HepG2 (cell line): ENCODE data around the gene ZFPM1. TPM values are rescaled to one million over a fixed set of nuclear protein-coding genes. Genes with fewer than 3 reads are reported as not detected.

Experiments used
- ATAC-seq: fragments of 200-7000 bp; cut with Tn5 transposase; 3 replicates; pipeline ENCODE4 v1.9.1; 2020; ENCODE audit warnings: mild to moderate bottlenecking, moderate library complexity
- BruUV-seq: library from RNA; stranded (reverse); fragments of 400-500 nt; replicated peaks from 2 replicates; lab custom pipeline; 2021; lab: Mats Ljungman, UMichigan
- CTCF ChIA-PET: fragments of 300-600 bp; formaldehyde crosslinking; extraction: SDS; loops from one replicate; lab custom pipeline; 2021; ENCODE audit warnings: low total read pairs, inconsistent platforms, low intra/inter-chr PET ratio; lab: Yijun Ruan, JAX
- POLR2A ChIA-PET: fragments of 350-600 bp; sonication (Branson Sonifier 250); formaldehyde crosslinking; loops from one replicate; lab custom pipeline; 2020; ENCODE audit warnings: antibody characterized with exemption, inconsistent platforms; lab: Yijun Ruan, JAX
- DNase-seq: peaks from one replicate; pipeline ENCODE4 v3.0.0-alpha.2; 2015; ENCODE audit warnings: low spot score
- FAIRE-seq: peaks from 3 replicates; lab custom pipeline; 2011; peaks lifted over from hg19 to GRCh38; lab: Jason Lieb, UNC
- H2AFZ ChIP-seq: one replicate; pipeline ENCODE4 v1.6.1; 2011; ENCODE audit warnings: low read length, inconsistent platforms
- H3K27ac ChIP-seq: fragments of 300-600 bp; 3 replicates; pipeline ENCODE4 v1.8.0; 2011; ENCODE audit warnings: mixed run types, mild to moderate bottlenecking, mixed read lengths, low read length, inconsistent platforms; ENCODE audit not compliant: insufficient read depth; ENCODE audit errors: extremely low read length
- H3K27me3 ChIP-seq, 2 experiments: fragments of 200-600 bp in 1 of 2; 2 replicates in 1 of 2; 3 replicates in 1 of 2; pipeline versions ENCODE4 v1.6.0 to v1.8.0; 2011; ENCODE audit warnings: low read length in 2 of 2, mild to moderate bottlenecking in 2 of 2, moderate library complexity in 2 of 2, inconsistent platforms in 1 of 2; ENCODE audit not compliant: insufficient read depth in 2 of 2, control insufficient read depth in 1 of 2
- H3K36me3 ChIP-seq, 2 experiments: fragments of 200-600 bp in 1 of 2; replicated peaks in 1 of 2; 2 replicates in 1 of 2; 3 replicates in 1 of 2; pipeline versions ENCODE4 v1.5.1 to v1.8.0; 2011; ENCODE audit warnings: low read length in 2 of 2, inconsistent platforms in 1 of 2; ENCODE audit not compliant: insufficient read depth in 2 of 2, control insufficient read depth in 1 of 2
- H3K4me1 ChIP-seq: 2 replicates; pipeline ENCODE4 v1.5.1; 2012; ENCODE audit warnings: low read length, inconsistent platforms; ENCODE audit not compliant: insufficient read depth
- H3K4me2 ChIP-seq: 2 replicates; pipeline ENCODE4 v1.6.0; 2011; ENCODE audit warnings: low read depth, low read length, inconsistent platforms
- H3K4me3 ChIP-seq, 3 experiments: fragments of 200-600 bp in 1 of 3; sonication (generic), shearing (Covaris generic) in 1 of 3; replicated peaks in 1 of 3; 2 replicates each; pipeline ENCODE4 v1.5.1; 2011 to 2016; ENCODE audit warnings: low read length in 3 of 3, inconsistent platforms in 2 of 3, low read depth in 2 of 3, mild to moderate bottlenecking in 2 of 3, control low read depth in 1 of 3, mixed read lengths in 1 of 3; ENCODE audit not compliant: insufficient read depth in 1 of 3
- H3K79me2 ChIP-seq: one replicate; pipeline ENCODE4 v1.6.1; 2011; ENCODE audit warnings: low read length, inconsistent platforms; ENCODE audit not compliant: insufficient read depth
- H3K9ac ChIP-seq: 2 replicates; pipeline ENCODE4 v1.6.0; 2011; ENCODE audit warnings: mild to moderate bottlenecking, low read depth, low read length, inconsistent platforms; ENCODE audit not compliant: insufficient read depth
- H3K9me3 ChIP-seq: 2 replicates; pipeline ENCODE4 v1.5.1; 2012; ENCODE audit warnings: mild to moderate bottlenecking, low read length
- H4K20me1 ChIP-seq: 2 replicates; pipeline ENCODE4 v1.6.0; 2011; ENCODE audit warnings: inconsistent platforms, mild to moderate bottlenecking, low read length, moderate library complexity; ENCODE audit not compliant: insufficient read depth
- AGO2 ChIP-seq: fragments of 200-400 bp; formaldehyde crosslinking; optimal IDR thresholded peaks from 2 replicates; pipeline ENCODE3; 2017; ENCODE audit warnings: mild to moderate bottlenecking, low read depth, low read length, moderate library complexity
- CENPX ChIP-seq: sonication (generic); formaldehyde crosslinking; IDR thresholded peaks from 2 replicates; pipeline ENCODE4 v1.9.0; 2021; ENCODE audit warnings: mild to moderate bottlenecking, missing genetic modification reagents, moderate library complexity
- FOXA3 ChIP-seq: IDR thresholded peaks from 2 replicates; pipeline ENCODE4 v1.6.1; 2016; ENCODE audit warnings: missing genetic modification reagents, missing compliant biosample characterization
- NCOA5 ChIP-seq: sonication (generic); formaldehyde crosslinking; IDR thresholded peaks from 2 replicates; pipeline ENCODE4 v1.4.0; 2020; ENCODE audit warnings: missing genetic modification reagents
- NFIB ChIP-seq: sonication (generic); formaldehyde crosslinking; IDR thresholded peaks from 2 replicates; pipeline ENCODE4 v1.9.0; 2021; ENCODE audit warnings: missing genetic modification reagents, mild to moderate bottlenecking, borderline replicate concordance
- RFX3 ChIP-seq: IDR thresholded peaks from 2 replicates; pipeline ENCODE4 v1.6.1; 2016; ENCODE audit warnings: missing biosample characterization, missing genetic modification reagents
- SIN3B ChIP-seq: fragments of 150-350 bp; IDR thresholded peaks from 2 replicates; pipeline ENCODE4 v1.6.1; 2014; ENCODE audit warnings: low read length
- THAP7 ChIP-seq: sonication (generic); formaldehyde crosslinking; IDR thresholded peaks from 2 replicates; pipeline ENCODE4 v1.8.1; 2023; ENCODE audit warnings: mild to moderate bottlenecking, missing genetic modification reagents
- ZC3H4 ChIP-seq: sonication (generic); formaldehyde crosslinking; IDR thresholded peaks from 2 replicates; pipeline ENCODE4 v1.4.0; 2020; ENCODE audit warnings: missing genetic modification reagents, borderline replicate concordance
- ZFP62 ChIP-seq: sonication (generic); formaldehyde crosslinking; IDR thresholded peaks from 2 replicates; pipeline ENCODE4 v1.4.0; 2020; ENCODE audit warnings: missing genetic modification reagents
- ZNF10 ChIP-seq: sonication (generic); formaldehyde crosslinking; IDR thresholded peaks from 2 replicates; pipeline ENCODE4 v1.4.0; 2020; ENCODE audit warnings: mild to moderate bottlenecking, low read depth, missing genetic modification reagents, borderline replicate concordance
- ZNF136 ChIP-seq: sonication (generic); formaldehyde crosslinking; IDR thresholded peaks from 2 replicates; pipeline ENCODE4 v1.8.1; 2022; ENCODE audit warnings: low read depth, mild to moderate bottlenecking, moderate library complexity, missing genetic modification reagents
- ZNF232 ChIP-seq: sonication (generic); formaldehyde crosslinking; IDR thresholded peaks from 2 replicates; pipeline ENCODE4 v1.4.0; 2020; ENCODE audit warnings: missing genetic modification reagents, borderline replicate concordance
- ZNF354B ChIP-seq: sonication (generic); formaldehyde crosslinking; IDR thresholded peaks from 2 replicates; pipeline ENCODE4 v1.8.0; 2022; ENCODE audit warnings: mild to moderate bottlenecking, missing genetic modification reagents
- ZNF724P ChIP-seq: sonication (generic); formaldehyde crosslinking; IDR thresholded peaks from 2 replicates; pipeline ENCODE4 v1.8.0; 2022; ENCODE audit warnings: missing genetic modification reagents, borderline replicate concordance
- ZNF788 ChIP-seq: sonication (generic); formaldehyde crosslinking; IDR thresholded peaks from 2 replicates; pipeline ENCODE4 v1.5.0; 2020; ENCODE audit warnings: mild to moderate bottlenecking, missing genetic modification reagents, borderline replicate concordance
- WGBS: methylation state at CpG from one replicate; pipeline ENCODE4 v1.1.6; 2017; ENCODE audit warnings: low lambda C conversion rate; 5-methylcytosine and 5-hydroxymethylcytosine counted together
- in situ Hi-C: cut with HindIII; loops from 2 replicates; pipeline ENCODE4 v1.10.0; 2017; ENCODE audit warnings: low pct_unique_long_range_greater_than_20kb; ENCODE audit not compliant: extremely low pct_ligation_motif_present
- intact Hi-C: fragments of 100-400 bp; cut with micrococcal nuclease; formaldehyde crosslinking; loops from one replicate; pipeline ENCODE4 v1.10.0; 2022; ENCODE audit not compliant: unreplicated experiment
- polyA plus RNA-seq, 8 experiments: library from polyadenylated mRNA; depleted of rRNA in 3 of 8; stranded (reverse) in 7 of 8; unstranded in 1 of 8; fragments of >200 nt; fragmentation: Illumina TruSeq in 4 of 8; extraction: Trizol in 4 of 8; gene quantifications; 2 replicates each; pipeline versions ENCODE4 v1.2.1 to v1.2.3, GENCODE V29; 2011 to 2016; ENCODE audit warnings: low read depth in 4 of 8, missing spikeins in 1 of 8, mixed read lengths in 1 of 8; ENCODE audit not compliant: insufficient read depth in 1 of 8
- total RNA-seq, 5 experiments: library from RNA; depleted of rRNA; stranded (reverse); fragments of >200 nt; fragmentation: Illumina TruSeq; extraction: Trizol; gene quantifications; 2 replicates each; pipeline ENCODE4 v1.2.3, GENCODE V29; 2016; ENCODE audit warnings: low read depth in 1 of 5

The ZFPM1 gene
- total and polyA plus RNA-seq, 2 of the 13 experiments (the other 11 are each of a cell fraction or from before 2014, with no cell fraction given), result 1.3 to 3.8 TPM

- Histone ChIP-seq H3K36me3 (peaks cover 15 to 21% of the 10 kb centered on the region in 2 experiments; a peak in 4 of 5 replicates), H3K4me3 (no peak overlapping the region), H3K79me2 (no peaks in the 10 kb centered on the region), H3K4me2 (no peak overlapping the region), H3K9ac (no peak overlapping the region), H3K9me3 (no peaks in the 10 kb centered on the region), H3K27me3 (peaks cover 0 to 5% of the 10 kb centered on the region in 2 experiments; a peak in 3 of 5 replicates), H3K4me1 (peaks cover 12% of the 10 kb centered on the region), H4K20me1 (no peaks in the 10 kb centered on the region; the same call in 1 of the 2 replicates)
- CTCF ChIA-PET, result no interaction called here
- DNase-seq (no peak), ATAC-seq (no peak), FAIRE-seq (no peak)
- in situ Hi-C loops (no loop called here), intact Hi-C loops (no loop called here)
- TF ChIP-seq AGO2, result peak; percentile 24
- TF ChIP-seq CENPX (CRISPR knock-in tag), result no peak
- TF ChIP-seq, all 625 proteins: peak for 1
- 97% methylated on average over 59 of the region's 79 CpGs for WGBS
- no TSS peak for BruUV-seq
- POLR2A ChIA-PET, result no interaction called here
- no peak overlapping the region for H2AFZ ChIP-seq
- no peak overlapping the region for H3K27ac ChIP-seq
These were observed 80.4 kb downstream of the ZFPM1 start for GRCh38 chr16:88533381-88533917.

GRCh38 chr16:88533932-88534637, 81.0 kb downstream of the ZFPM1 start:
- ATAC-seq, result no peak
- no peak for DNase-seq
- H3K36me3 ChIP-seq, result peaks cover 8 to 18% of the 10 kb centered on the region in 2 experiments; a peak in 4 of 5 replicates
- H3K9ac ChIP-seq, result no peak overlapping the region
- intact Hi-C loops, result no loop called here
- peaks cover 8% of the 10 kb centered on the region for H3K4me1 ChIP-seq
- TF ChIP-seq ZNF232 (no peak), ZNF788 (CRISPR knock-in tag) (no peak), ZNF354B (CRISPR knock-in tag) (no peak), ZFP62 (CRISPR knock-in tag) (no peak), NCOA5 (CRISPR knock-in tag) (no peak), ZNF724P (CRISPR knock-in tag) (no peak), SIN3B (no peak), ZC3H4 (CRISPR knock-in tag) (no peak), ZNF136 (CRISPR knock-in tag) (no peak), RFX3 (CRISPR knock-in tag) (no peak), ZNF10 (CRISPR knock-in tag) (no peak), THAP7 (CRISPR knock-in tag) (no peak), FOXA3 (CRISPR knock-in tag) (no peak), NFIB (CRISPR knock-in tag) (no peak)
- in situ Hi-C loops, result no loop called here
- H3K27me3 ChIP-seq, result peaks cover 4 to 11% of the 10 kb centered on the region in 2 experiments; a peak in 4 of 5 replicates
- H2AFZ ChIP-seq, result no peak overlapping the region
- H3K4me2 ChIP-seq, result no peak overlapping the region
- 98% methylated on average over 114 of the region's 114 CpGs for WGBS
- BruUV-seq, result no TSS peak
- no peaks in the 10 kb centered on the region; the same call in 1 of the 2 replicates for H4K20me1 ChIP-seq
- no peak overlapping the region for H3K27ac ChIP-seq
- no peak overlapping the region for H3K4me3 ChIP-seq
- ChIA-PET CTCF (no interaction called here), POLR2A (no interaction called here)
- H3K9me3 ChIP-seq, result no peaks in the 10 kb centered on the region
- no peaks in the 10 kb centered on the region for H3K79me2 ChIP-seq
- no peak for FAIRE-seq
